Stimulated activated CD8-positive, alpha-beta memory T cell treated with anti-CD3 and anti-CD28 coated beads, Interleukin-4, amount 100 ng/mL, for 1 hour (primary cell): Measurements from ENCODE around the gene EPHA7.

ENCODE experiments used
- DNase-seq, 2 donors: peaks; one replicate each; pipeline ENCODE4 v3.0.0-alpha.2; 2020; ENCODE audit warnings: low read depth in 2 of 2, low spot score in 1 of 2

EPHA7 gene

GRCh38 chr6:93393554-93394074 lies 25.7 kb downstream of the EPHA7 start:
- DNase-seq, result no peak

- no peak for DNase-seq
Measured at GRCh38 chr6:93392797-93393196, 26.6 kb downstream of the EPHA7 start.

- DNase-seq, result no peak
Measured at GRCh38 chr6:93391965-93392364, 27.4 kb downstream of the EPHA7 start.

GRCh38 chr6:93389192-93389591 lies 30.2 kb downstream of the EPHA7 start:
- DNase-seq, result no peak

- DNase-seq, result no peak
Measured at GRCh38 chr6:93388070-93388469, 31.3 kb downstream of the EPHA7 start.

- no peak for DNase-seq
Measured at GRCh38 chr6:93376026-93376540, 43.3 kb downstream of the EPHA7 start.

GRCh38 chr6:93373445-93373844 lies 45.9 kb downstream of the EPHA7 start:
- no peak for DNase-seq

GRCh38 chr6:93371756-93372155 lies 47.6 kb downstream of the EPHA7 start:
- no peak for DNase-seq

- no peak for DNase-seq
Measured at GRCh38 chr6:93369586-93370134, 49.7 kb downstream of the EPHA7 start.

- DNase-seq, result no peak
Measured at GRCh38 chr6:93366506-93366905, 52.9 kb downstream of the EPHA7 start.

- DNase-seq, result no peak
Measured at GRCh38 chr6:93365445-93365844, 53.9 kb downstream of the EPHA7 start.

GRCh38 chr6:93358435-93358834 lies 60.9 kb downstream of the EPHA7 start:
- no peak for DNase-seq

- DNase-seq, result no peak
Measured at GRCh38 chr6:93352604-93353003, 66.8 kb downstream of the EPHA7 start.

GRCh38 chr6:93351222-93351621 lies 68.1 kb downstream of the EPHA7 start:
- DNase-seq, result no peak

GRCh38 chr6:93350774-93351173 lies 68.6 kb downstream of the EPHA7 start:
- no peak for DNase-seq

- DNase-seq, result no peak
Measured at GRCh38 chr6:93344333-93344835, 75.0 kb downstream of the EPHA7 start.

- DNase-seq, result no peak
Measured at GRCh38 chr6:93343476-93343875, 75.9 kb downstream of the EPHA7 start.

GRCh38 chr6:93341900-93342613 lies 77.3 kb downstream of the EPHA7 start:
- no peak for DNase-seq

- DNase-seq, result no peak
Measured at GRCh38 chr6:93337772-93338394, 81.5 kb downstream of the EPHA7 start.

GRCh38 chr6:93337014-93337413 lies 82.3 kb downstream of the EPHA7 start:
- DNase-seq, result no peak

GRCh38 chr6:93329301-93330000 lies 89.9 kb downstream of the EPHA7 start:
- DNase-seq, result no peak
